ENCODE measurements around the gene MRGPRD.

DNA sequence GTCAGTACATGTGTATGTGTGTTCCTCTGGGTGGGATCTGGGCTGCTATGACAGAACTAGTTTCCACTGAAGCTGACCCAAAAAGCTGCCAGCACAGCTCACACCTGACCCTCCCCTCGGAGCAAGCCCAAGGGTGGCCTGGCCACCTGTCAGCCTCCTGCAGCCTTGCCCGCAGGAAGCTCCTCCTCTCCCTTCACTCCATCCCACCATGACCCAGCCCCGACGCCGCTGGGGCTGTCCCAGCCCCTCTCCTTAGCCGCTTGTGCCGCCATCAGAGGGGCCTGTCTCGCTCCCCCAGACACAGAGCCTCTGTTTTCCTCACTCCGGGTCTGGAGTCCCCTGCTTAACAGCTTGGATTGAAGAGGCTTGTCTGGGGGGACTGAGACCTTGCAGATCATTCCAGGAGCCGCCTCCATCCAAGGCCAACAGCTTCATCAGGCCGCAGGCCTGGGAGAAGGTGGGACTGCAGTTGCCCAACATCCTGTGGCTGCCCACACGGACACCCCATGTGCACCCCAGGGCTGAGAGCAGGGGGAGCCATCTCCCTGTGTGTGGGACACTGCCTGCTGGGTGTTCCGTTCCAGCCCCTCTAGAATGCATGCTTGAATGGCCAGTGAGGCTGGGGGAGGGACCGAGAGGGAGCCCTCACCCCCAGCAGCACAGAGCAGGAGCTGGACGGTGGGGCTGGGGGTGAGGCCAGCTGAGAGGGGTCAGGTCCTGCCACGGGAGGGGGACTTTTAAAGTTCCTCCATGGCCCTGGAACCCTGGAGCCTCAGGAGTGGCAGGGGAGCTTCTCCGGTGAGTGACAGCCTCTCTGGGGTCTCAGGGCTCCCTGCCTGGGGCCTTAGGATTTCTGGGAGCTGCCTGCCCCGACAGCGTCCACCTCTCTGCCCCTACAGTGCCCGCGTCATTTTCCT lies 31.6 kb upstream of the MRGPRD start:
- TF ChIP-seq POLR2AphosphoS5 (IDR thresholded peaks at IDR 0.05; ENCODE audit: low read depth, low read length) (no peak), TAF1 (IDR thresholded peaks at IDR 0.05; ENCODE audit: borderline replicate concordance, insufficient read depth, low read length) (no peak)

Measured in PFSK-1 (cell line).